ENCODE measurements around the gene SLC25A48.

Gene SLC25A48

GRCh38 chr5:135834639-135835529 is at the start of gene SLC25A48:
Gene SLC25A48 (plus strand): TSS chr5:135834663. CDS start chr5:135834848, 185 bp downstream.
- DNase-seq (ENCODE audit: low read depth, low spot score), result no peak

- DNase-seq (ENCODE audit: low read depth, low spot score), result no peak
These were observed 33.8 kb upstream of the SLC25A48 start for GRCh38 chr5:135800656-135801055.

- DNase-seq (ENCODE audit: low read depth, low spot score), result no peak
These were observed 24.1 kb upstream of the SLC25A48 start for GRCh38 chr5:135810188-135810943.

GRCh38 chr5:135811007-135811406 is 23.5 kb upstream of the SLC25A48 start:
- no peak for DNase-seq (ENCODE audit: low read depth, low spot score)

- no peak for DNase-seq (ENCODE audit: low read depth, low spot score)
These were observed 20.7 kb upstream of the SLC25A48 start for GRCh38 chr5:135813758-135814157.

- DNase-seq (ENCODE audit: low read depth, low spot score), result no peak
These were observed 20.1 kb upstream of the SLC25A48 start for GRCh38 chr5:135814316-135814715.

GRCh38 chr5:135814812-135815211 is 19.7 kb upstream of the SLC25A48 start:
- no peak for DNase-seq (ENCODE audit: low read depth, low spot score)

- DNase-seq (ENCODE audit: low read depth, low spot score), result no peak
These were observed 13.2 kb upstream of the SLC25A48 start for GRCh38 chr5:135821061-135821801.

- no peak for DNase-seq (ENCODE audit: low read depth, low spot score)
These were observed 12.7 kb upstream of the SLC25A48 start for GRCh38 chr5:135821802-135822201.

GRCh38 chr5:135822286-135822685 is 12.2 kb upstream of the SLC25A48 start:
- no peak for DNase-seq (ENCODE audit: low read depth, low spot score)

- DNase-seq (ENCODE audit: low read depth, low spot score), result no peak
These were observed 11.5 kb upstream of the SLC25A48 start for GRCh38 chr5:135822959-135823358.

GRCh38 chr5:135823881-135824280 is 10.6 kb upstream of the SLC25A48 start:
- DNase-seq (ENCODE audit: low read depth, low spot score), result no peak

- no peak for DNase-seq (ENCODE audit: low read depth, low spot score)
These were observed 9.9 kb upstream of the SLC25A48 start for GRCh38 chr5:135824541-135825041.

GRCh38 chr5:135825373-135826220 is 8.9 kb upstream of the SLC25A48 start:
- no peak for DNase-seq (ENCODE audit: low read depth, low spot score)

- no peak for DNase-seq (ENCODE audit: low read depth, low spot score)
These were observed 8.3 kb upstream of the SLC25A48 start for GRCh38 chr5:135826221-135826525.

- DNase-seq (ENCODE audit: low read depth, low spot score), result no peak
These were observed 7.3 kb upstream of the SLC25A48 start for GRCh38 chr5:135826994-135827671.

GRCh38 chr5:135827965-135828781 is 6.3 kb upstream of the SLC25A48 start:
- DNase-seq (ENCODE audit: low read depth, low spot score), result no peak

- DNase-seq (ENCODE audit: low read depth, low spot score), result no peak
These were observed 5.7 kb upstream of the SLC25A48 start for GRCh38 chr5:135828782-135829127.

- no peak for DNase-seq (ENCODE audit: low read depth, low spot score)
These were observed 5.3 kb upstream of the SLC25A48 start for GRCh38 chr5:135829179-135829578.

Measured in smooth muscle cell of the brain vasculature (primary cell).